Measurements from ENCODE around the gene SCN8A.
"Not testable (repeated sequence)": the region's sequence is repeated elsewhere in the genome, so short reads cannot be mapped to it uniquely, and the experiment has no call there.

The SCN8A gene

DNA sequence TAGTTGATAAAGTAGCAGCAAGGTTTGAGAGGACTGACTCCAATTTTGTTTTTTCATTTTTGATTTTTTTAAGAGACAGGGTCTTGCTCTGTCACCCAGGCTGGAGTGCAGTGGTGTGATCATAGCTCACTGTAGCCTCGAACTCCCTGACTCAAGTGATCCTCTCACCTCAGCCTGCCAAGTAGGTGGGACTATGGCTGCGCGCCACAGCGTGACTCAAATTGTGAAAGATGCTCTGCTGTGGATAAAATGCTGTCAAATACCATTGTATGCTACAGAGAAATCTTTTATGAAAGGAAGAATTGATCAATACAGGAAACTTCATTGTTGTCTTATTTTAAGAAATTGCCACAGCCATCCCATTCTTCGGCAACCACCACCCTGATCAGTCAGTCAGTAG is 48.3 kb downstream of the SCN8A start:
- Histone ChIP-seq H3K27ac (ENCODE audit: low read length) (no peak overlapping the region), H3K4me1 (ENCODE audit: low read length) (no peaks in the 10 kb centered on the region), H3K27me3 (replicated peaks; ENCODE audit: insufficient read depth, low read length) (no peaks in the 10 kb centered on the region), H3K4me3 (ENCODE audit: low read length) (no peak overlapping the region), H3K9ac (ENCODE audit: low read length) (no peak overlapping the region), H2AFZ (ENCODE audit: low read length) (no peak overlapping the region), H3F3A (ENCODE audit: insufficient read depth, low read length) (no peaks in the 10 kb centered on the region), H3K36me3 (replicated peaks; ENCODE audit: insufficient read depth, low read length) (no peaks in the 10 kb centered on the region), H3K9me2 (replicated peaks; ENCODE audit: insufficient read depth, low read length) (no peaks in the 10 kb centered on the region), H3K9me3 (replicated peaks; ENCODE audit: insufficient read depth, low read length) (no peaks in the 10 kb centered on the region), H3K4me2 (ENCODE audit: low read depth, low read length) (no peak overlapping the region), H3K79me2 (ENCODE audit: low read length) (no peaks in the 10 kb centered on the region), H4K20me1 (ENCODE audit: insufficient read depth, low read length) (no peaks in the 10 kb centered on the region)
- no peak for DNase-seq
- no peak for TF ChIP-seq EZH2phosphoT487 (IDR thresholded peaks at IDR 0.05; ENCODE audit: low read length)
- TF ChIP-seq, protein P1, sequence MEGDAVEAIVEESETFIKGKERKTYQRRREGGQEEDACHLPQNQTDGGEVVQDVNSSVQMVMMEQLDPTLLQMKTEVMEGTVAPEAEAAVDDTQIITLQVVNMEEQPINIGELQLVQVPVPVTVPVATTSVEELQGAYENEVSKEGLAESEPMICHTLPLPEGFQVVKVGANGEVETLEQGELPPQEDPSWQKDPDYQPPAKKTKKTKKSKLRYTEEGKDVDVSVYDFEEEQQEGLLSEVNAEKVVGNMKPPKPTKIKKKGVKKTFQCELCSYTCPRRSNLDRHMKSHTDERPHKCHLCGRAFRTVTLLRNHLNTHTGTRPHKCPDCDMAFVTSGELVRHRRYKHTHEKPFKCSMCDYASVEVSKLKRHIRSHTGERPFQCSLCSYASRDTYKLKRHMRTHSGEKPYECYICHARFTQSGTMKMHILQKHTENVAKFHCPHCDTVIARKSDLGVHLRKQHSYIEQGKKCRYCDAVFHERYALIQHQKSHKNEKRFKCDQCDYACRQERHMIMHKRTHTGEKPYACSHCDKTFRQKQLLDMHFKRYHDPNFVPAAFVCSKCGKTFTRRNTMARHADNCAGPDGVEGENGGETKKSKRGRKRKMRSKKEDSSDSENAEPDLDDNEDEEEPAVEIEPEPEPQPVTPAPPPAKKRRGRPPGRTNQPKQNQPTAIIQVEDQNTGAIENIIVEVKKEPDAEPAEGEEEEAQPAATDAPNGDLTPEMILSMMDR (IDR thresholded peaks at IDR 0.05; ENCODE audit: low read length): no peak
- no peak for TF ChIP-seq EZH2 (optimal IDR thresholded peaks at IDR 0.05; ENCODE audit: low read depth, low read length)

DNA sequence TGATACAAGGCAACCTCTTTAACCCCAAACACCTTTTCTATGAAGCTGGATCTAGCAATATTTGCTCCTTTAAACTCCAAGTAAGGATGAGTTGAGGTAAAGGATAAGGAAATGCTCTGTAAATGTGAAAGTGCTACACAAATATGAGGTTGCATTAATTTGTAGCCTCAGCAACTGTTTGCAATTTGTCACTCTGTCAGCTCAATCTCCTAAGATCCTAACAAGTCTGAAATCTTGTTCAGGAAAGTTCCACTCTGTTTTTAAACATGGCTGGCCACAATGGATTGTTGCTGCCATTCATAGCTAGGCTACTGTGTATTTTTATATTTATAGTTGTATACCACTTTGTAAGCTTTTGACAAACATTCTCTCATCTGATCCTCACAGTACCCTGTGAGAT is 51.3 kb downstream of the SCN8A start:
- no peak overlapping the region for H2AFZ ChIP-seq (ENCODE audit: low read length)
- H3K36me3 ChIP-seq (replicated peaks; ENCODE audit: insufficient read depth, low read length): no peaks in the 10 kb centered on the region
- no peaks in the 10 kb centered on the region for H3K9me2 ChIP-seq (replicated peaks; ENCODE audit: insufficient read depth, low read length)
- no peak overlapping the region for H3K27ac ChIP-seq (ENCODE audit: low read length)
- no peak overlapping the region for H3K9ac ChIP-seq (ENCODE audit: low read length)
- no peaks in the 10 kb centered on the region for H3K79me2 ChIP-seq (ENCODE audit: low read length)
- no peak overlapping the region for H3K4me2 ChIP-seq (ENCODE audit: low read depth, low read length)
- no peaks in the 10 kb centered on the region for H3K4me1 ChIP-seq (ENCODE audit: low read length)
- no peak overlapping the region for H3K4me3 ChIP-seq (ENCODE audit: low read length)
- DNase-seq: no peak
- H3K9me3 ChIP-seq (replicated peaks; ENCODE audit: insufficient read depth, low read length): no peaks in the 10 kb centered on the region
- no peaks in the 10 kb centered on the region for H3K27me3 ChIP-seq (replicated peaks; ENCODE audit: insufficient read depth, low read length)
- TF ChIP-seq, protein P1 (IDR thresholded peaks at IDR 0.05; ENCODE audit: low read length): no peak
- no peak for TF ChIP-seq EZH2phosphoT487 (IDR thresholded peaks at IDR 0.05; ENCODE audit: low read length)
- TF ChIP-seq EZH2 (optimal IDR thresholded peaks at IDR 0.05; ENCODE audit: low read depth, low read length): no peak
- H3F3A ChIP-seq (ENCODE audit: insufficient read depth, low read length): no peaks in the 10 kb centered on the region
- no peaks in the 10 kb centered on the region for H4K20me1 ChIP-seq (ENCODE audit: insufficient read depth, low read length)

DNA sequence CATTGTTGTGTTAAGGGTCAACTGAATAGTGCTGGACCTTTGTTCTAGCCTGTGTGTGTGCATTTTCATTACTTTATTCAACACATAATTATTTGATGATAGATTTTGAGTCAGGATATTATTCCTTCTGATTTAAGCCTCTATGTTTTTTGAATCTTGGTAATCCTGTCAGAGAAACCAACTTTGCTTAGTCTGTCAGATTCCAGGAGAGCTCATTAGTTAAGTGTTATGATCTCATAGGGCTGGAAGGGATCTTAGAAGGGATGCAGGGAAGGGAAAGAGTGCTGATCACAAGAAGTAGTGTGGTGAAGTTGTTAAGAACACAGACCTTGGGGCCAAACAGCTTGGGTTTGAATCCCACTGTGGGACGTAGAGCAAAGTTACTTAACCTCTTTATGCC is 52.9 kb downstream of the SCN8A start:
- no peak overlapping the region for H3K4me2 ChIP-seq (ENCODE audit: low read depth, low read length)
- H3K4me3 ChIP-seq (ENCODE audit: low read length): no peak overlapping the region
- TF ChIP-seq EZH2 (optimal IDR thresholded peaks at IDR 0.05; ENCODE audit: low read depth, low read length) (no peak), EZH2phosphoT487 (IDR thresholded peaks at IDR 0.05; ENCODE audit: low read length) (no peak)
- TF ChIP-seq, protein P1 (IDR thresholded peaks at IDR 0.05; ENCODE audit: low read length): no peak
- no peaks in the 10 kb centered on the region for H3K4me1 ChIP-seq (ENCODE audit: low read length)
- H2AFZ ChIP-seq (ENCODE audit: low read length): no peak overlapping the region
- H3K9me2 ChIP-seq (replicated peaks; ENCODE audit: insufficient read depth, low read length): no peaks in the 10 kb centered on the region
- H3K9ac ChIP-seq (ENCODE audit: low read length): no peak overlapping the region
- no peaks in the 10 kb centered on the region for H3K9me3 ChIP-seq (replicated peaks; ENCODE audit: insufficient read depth, low read length)
- no peak for DNase-seq
- no peak overlapping the region for H3K27ac ChIP-seq (ENCODE audit: low read length)
- no peaks in the 10 kb centered on the region for H3F3A ChIP-seq (ENCODE audit: insufficient read depth, low read length)
- H3K36me3 ChIP-seq (replicated peaks; ENCODE audit: insufficient read depth, low read length): no peaks in the 10 kb centered on the region
- no peaks in the 10 kb centered on the region for H3K79me2 ChIP-seq (ENCODE audit: low read length)
- H4K20me1 ChIP-seq (ENCODE audit: insufficient read depth, low read length): no peaks in the 10 kb centered on the region
- no peaks in the 10 kb centered on the region for H3K27me3 ChIP-seq (replicated peaks; ENCODE audit: insufficient read depth, low read length)

DNA sequence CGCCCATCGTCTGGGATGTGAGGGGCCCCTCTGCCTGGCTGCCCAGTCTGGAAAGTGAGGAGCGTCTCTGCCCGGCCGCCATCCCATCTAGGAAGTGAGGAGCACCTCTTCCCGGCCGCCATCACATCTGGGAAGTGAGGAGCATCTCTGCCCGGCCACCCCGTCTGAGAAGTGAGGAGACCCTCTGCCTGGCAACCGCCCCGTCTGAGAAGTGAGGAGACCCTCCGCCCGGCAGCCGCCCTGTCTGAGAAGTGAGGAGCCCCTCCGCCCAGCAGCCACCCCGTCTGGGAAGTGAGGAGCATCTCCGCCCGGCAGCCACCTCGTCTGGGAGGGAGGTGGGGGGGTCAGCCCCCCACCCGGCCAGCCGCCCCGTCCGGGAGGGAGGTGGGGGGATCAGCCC is 53.7 kb downstream of the SCN8A start:
- not testable (repeated sequence) for DNase-seq; H3K36me3 ChIP-seq (replicated peaks; ENCODE audit: insufficient read depth, low read length)

More for the DNA sequence above, 53.7 kb downstream of the SCN8A start:
- H3K9me2 ChIP-seq (replicated peaks; ENCODE audit: insufficient read depth, low read length); H4K20me1 ChIP-seq (ENCODE audit: insufficient read depth, low read length); H3K27me3 ChIP-seq (replicated peaks; ENCODE audit: insufficient read depth, low read length); H3K9me3 ChIP-seq (replicated peaks; ENCODE audit: insufficient read depth, low read length); H3F3A ChIP-seq (ENCODE audit: insufficient read depth, low read length); H3K79me2 ChIP-seq (ENCODE audit: low read length); H3K27ac ChIP-seq (ENCODE audit: low read length); H3K4me1 ChIP-seq (ENCODE audit: low read length); H3K9ac ChIP-seq (ENCODE audit: low read length); H2AFZ ChIP-seq (ENCODE audit: low read length); H3K4me2 ChIP-seq (ENCODE audit: low read depth, low read length); H3K4me3 ChIP-seq (ENCODE audit: low read length): not testable (repeated sequence)

Measured in MM.1S (cell line).